NT2/D1 (cell line): ENCODE data around the gene DENND1C.

Experiments
- YY1 ChIP-seq: IDR thresholded peaks from 2 replicates; pipeline ENCODE4 v1.6.1; 2011; ENCODE audit not compliant: insufficient read length, insufficient read depth
- ZNF274 ChIP-seq: IDR thresholded peaks from 2 replicates; pipeline ENCODE4 v1.6.1; 2011; ENCODE audit warnings: mild to moderate bottlenecking, low read depth, low read length

GRCh38 chr19:6481541-6482342 lies at the start of gene DENND1C:
- TF ChIP-seq ZNF274, result no peak
- no peak for TF ChIP-seq YY1
